GM11168 (cell line): ENCODE data around the gene ZDHHC19.
"Not testable (repeated sequence)": the region's sequence is repeated elsewhere in the genome, so short reads cannot be mapped to it uniquely, and the experiment has no call there.

Experiments
- in situ Hi-C: fragments of 300-500 bp; cut with MboI; formaldehyde crosslinking; loops from one replicate; pipeline ENCODE4 v1.12.0; 2022; ENCODE audit warnings: low sequenced_read_pairs; ENCODE audit not compliant: unreplicated experiment

Gene ZDHHC19

DNA sequence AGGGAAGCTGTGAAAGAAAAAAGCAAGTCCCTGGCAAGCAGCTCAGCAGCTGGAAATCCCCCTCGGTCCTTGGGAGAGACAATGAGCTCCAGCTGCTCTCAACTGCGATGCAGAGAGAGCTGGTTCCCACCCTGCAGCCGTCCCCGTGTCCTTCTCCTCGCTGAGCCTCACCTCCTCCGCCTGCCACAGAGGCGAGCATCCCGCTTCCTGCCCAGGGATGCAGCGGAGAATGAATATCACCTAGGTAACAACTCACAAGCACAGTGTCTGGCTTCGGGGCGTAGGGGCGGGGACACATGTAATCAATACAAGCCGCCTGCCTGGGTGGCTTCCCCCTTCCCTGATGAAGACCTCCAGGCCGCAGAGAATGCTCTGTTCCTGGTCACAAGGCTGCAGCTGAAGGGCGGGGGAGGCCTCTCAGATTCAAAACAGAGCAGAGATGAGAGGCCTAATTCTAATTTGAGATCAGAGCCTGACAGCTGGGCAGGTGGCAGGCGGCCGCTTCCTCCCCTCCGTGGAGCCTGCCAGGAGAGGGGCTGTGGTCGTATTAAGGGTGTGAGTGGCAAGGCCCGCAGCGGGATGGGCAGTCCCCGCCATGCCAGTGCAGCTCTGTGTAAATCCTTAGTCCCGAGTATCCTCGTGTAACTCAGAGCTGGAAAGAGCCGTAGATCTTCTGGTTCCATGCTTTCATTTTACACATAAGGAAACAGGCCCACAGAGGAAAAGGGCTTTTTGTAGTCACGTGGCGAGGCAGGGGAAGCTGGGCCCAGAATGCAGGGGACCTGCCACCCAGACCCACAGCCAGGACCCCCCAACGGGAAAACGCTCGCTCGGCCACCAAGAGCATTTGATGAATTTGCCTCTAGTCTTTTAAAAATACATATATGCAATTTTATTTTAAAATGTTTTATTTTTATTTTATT, 24.3 kb downstream of the ZDHHC19 start:
- in situ Hi-C loops: no loop called here

DNA sequence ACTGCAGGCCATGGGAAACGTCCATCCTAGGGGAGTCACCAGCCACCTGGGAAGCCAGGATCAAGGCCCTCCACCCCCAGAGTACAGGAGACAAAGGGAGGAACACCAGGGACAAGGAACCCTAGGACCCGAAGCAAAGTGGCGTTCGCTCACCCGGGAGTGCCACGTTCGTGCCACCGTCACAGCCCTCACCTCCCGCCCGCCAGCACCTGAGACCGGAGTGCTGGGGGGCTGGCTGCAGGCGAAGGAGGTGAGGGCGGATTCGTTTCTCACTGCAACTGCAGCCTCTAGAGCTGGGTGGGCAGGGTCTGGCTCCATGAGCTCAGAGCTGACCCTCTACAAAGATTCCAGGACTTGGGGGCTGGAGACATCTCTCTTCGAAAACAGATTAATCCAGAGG, 26.3 kb downstream of the ZDHHC19 start:
- in situ Hi-C loops: no loop called here

DNA sequence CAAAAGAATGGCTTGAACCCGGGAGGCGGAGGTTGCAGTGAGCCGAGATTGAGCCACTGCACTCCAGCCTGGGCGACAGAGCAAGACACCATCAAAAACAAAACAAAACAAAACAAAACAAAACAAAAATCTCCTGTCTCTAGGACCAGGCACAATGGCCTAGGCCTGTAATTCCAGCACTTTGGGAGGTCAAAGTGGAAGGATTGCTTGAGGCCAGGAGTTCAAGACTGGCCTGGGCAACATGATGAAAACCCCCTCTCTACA, 27.1 kb downstream of the ZDHHC19 start:
- in situ Hi-C loops: not testable (repeated sequence)

DNA sequence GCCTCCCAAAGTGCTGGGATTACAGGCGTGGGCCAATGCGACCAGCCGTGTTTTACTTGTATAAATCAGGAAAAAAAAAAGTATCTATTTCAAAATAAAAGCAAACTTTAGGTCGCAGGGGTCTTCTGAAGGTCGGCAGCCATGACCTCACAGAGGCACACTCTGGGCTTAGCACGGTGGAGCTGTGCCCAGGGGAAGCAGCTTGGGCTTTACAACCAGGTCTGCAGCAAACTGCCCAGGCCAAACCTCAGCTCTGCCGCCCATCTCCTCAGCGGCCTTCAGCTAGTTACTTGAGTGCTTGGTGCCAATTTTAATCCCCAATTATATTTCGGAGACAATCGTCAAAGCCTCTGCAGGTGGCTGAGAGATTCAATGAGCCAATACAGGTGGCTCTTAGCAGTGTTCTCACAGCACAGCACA, 30.1 kb downstream of the ZDHHC19 start:
- in situ Hi-C loops: no loop called here

- in situ Hi-C loops: no loop called here
These were observed 30.9 kb downstream of the ZDHHC19 start for GRCh38 chr3:196180346-196180745.

DNA sequence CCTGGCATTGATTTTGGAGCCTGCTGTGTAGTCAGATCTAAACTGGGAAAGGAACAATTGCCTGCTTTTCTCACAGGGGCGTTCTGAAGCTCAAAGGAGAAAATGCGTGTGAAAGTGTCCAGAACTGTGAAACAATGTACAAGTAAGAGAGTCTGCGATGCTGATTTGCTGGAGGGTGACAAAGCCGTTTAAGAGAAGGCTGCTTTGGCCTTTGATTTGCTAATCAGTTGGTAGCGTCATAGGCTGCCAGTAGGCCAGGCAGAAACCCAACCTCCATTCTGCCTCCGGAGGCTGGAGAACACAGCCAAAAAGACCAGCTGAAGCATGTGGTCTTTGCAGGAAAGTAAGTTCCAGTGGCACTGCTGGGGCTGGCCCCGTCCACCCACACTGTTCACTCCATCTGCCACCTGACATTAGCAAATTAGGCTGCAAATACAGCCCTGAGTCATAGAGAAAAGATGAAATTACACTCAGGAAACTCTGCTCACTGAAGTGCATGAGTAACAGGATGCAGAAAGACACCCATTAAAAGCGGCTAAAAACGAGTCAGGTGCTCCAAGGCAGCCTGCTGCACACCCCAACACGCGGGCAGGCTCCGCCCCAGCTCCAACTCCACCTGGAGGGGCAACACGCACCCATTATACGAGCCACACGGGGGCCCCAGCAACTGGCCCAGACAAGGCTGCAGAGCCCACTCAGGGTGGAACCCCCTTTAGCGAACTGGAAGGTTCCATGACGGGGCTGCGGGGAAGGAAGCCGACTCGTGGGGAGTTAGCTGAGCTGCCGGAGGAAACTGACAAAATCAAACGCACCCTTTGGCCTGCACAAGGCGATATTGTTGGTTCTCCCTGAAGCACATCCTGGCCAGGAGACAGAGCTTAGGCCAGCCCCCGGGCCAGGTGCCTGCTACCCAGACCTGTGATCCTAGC, 31.6 kb downstream of the ZDHHC19 start:
- in situ Hi-C loops: no loop called here

DNA sequence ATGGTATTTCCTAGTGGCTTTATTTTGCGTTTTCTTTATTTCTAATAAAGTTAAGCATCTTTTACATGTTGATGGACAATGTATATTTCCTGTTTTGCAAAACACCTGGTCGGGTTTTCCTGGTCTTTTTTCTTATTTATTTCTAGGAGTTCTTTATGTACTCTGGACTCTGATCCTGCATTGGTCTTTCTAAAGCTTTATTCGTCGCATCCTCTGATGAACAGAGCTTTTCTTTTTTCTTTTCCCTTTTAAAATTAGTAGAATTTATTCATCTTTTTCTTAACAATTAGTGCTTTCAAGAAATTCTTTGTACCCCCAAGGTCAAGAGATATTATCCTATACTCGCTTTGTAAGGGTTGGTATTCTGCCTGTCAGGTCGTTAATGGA, 32.2 kb downstream of the ZDHHC19 start:
- in situ Hi-C loops: no loop called here

- in situ Hi-C loops: no loop called here
These were observed 33.2 kb downstream of the ZDHHC19 start for GRCh38 chr3:196177967-196178366.

GRCh38 chr3:196177567-196177966, 33.6 kb downstream of the ZDHHC19 start:
- in situ Hi-C loops: no loop called here

- in situ Hi-C loops: no loop called here
These were observed 35.5 kb downstream of the ZDHHC19 start for GRCh38 chr3:196175722-196176121.

DNA sequence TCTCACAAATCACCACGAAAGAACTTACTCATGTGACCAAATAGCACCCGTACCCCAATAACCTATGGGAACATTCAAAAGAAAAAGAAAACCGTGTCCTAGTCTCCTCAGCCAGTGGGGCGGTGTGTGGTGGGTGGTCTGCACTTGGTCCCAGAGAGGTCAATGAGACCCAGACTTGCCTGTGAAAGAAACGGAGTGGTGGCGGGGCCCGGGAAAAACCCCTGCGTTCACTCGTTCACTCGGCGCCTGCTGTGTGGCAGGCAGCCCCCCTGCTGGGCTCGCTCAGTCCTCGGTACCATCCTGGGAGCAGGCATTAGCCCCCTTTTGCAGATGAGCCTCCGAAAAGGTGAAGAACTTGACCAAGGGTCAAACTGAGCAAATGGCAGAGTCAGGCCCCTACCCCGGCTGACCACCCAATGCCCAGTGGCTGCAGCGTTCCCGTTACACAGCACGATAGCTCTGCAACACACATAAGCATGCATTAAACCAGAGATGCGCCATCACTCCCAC, 36.0 kb downstream of the ZDHHC19 start:
- in situ Hi-C loops: no loop called here

- in situ Hi-C loops: no loop called here
These were observed 36.5 kb downstream of the ZDHHC19 start for GRCh38 chr3:196174652-196175051.

GRCh38 chr3:196170296-196170695, 40.9 kb downstream of the ZDHHC19 start:
- in situ Hi-C loops: not testable (repeated sequence)

DNA sequence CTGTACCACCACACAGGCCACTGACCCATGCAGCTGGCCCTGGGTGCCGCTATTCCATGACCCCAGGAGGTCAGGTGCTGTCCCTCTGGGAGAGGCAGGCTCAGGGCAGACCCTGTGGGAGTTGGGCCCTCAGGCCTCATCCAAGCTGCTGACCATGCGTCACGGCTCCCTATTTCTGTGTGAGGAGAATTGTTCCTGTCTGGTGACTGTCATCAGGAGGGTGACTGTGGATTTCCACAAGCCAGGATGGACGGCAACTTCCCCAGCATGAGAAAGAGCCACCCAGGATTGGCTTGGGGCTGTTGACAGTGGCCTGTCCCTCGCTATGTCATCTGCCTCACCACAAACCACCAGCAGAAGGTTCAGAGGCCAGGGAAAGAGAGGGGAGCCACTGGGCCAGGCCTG, 41.4 kb downstream of the ZDHHC19 start:
- in situ Hi-C loops: no loop called here

DNA sequence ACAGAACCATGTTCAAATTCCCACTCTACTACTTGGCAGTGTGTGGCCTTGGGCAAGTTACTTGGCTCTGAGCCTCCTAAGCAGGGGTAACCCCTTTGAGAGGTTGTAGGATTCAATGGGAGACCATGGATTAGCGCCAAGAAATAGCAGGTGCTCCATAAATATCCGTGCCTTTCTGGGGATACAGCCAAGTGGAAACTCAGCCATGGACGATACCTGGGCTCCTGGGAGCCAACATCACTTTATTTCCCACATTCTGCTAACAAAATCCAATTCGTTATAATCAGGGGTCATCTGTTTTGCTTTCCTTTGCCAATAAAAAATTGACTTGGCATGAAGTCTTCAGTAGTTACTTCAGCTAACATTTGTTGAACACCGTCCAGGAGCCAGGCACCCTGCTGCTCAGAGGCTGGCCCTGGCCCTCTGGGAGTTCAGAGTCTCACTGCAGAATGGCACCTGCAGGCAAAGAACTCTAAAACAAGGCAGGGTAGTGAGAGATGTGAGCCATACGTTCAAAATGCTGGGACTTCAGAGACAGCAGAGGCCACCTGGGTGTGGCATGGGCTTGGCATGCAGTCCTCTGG, 42.3 kb downstream of the ZDHHC19 start:
- in situ Hi-C loops: no loop called here

- in situ Hi-C loops: no loop called here
These were observed 44.5 kb downstream of the ZDHHC19 start for GRCh38 chr3:196166741-196167140.

DNA sequence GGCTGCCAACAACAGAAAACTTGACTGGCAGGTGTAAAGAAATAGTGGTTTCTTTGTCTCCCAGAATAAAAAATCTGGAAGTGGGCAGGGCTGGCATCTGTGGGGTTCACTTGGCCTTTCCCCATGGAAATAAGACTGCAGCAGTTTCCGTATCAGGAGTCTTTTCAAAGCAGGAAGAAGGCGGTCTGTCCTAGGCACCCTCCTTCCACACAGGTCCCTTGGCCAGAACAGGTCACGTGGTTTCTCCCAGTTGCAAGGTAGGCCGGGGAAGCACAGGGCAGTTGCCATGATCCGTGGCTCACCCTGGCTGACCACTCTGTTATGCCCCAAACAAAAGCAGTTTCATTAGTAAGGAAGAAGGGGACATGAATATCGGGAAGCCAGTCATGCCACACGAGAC, 45.4 kb downstream of the ZDHHC19 start:
- in situ Hi-C loops: no loop called here

GRCh38 chr3:196165006-196165575, 46.1 kb downstream of the ZDHHC19 start:
- in situ Hi-C loops: not testable (repeated sequence)

GRCh38 chr3:196164576-196164975, 46.6 kb downstream of the ZDHHC19 start:
- in situ Hi-C loops: no loop called here

- in situ Hi-C loops: no loop called here
These were observed 47.3 kb downstream of the ZDHHC19 start for GRCh38 chr3:196163666-196164493.
